Choroid plexus epithelial cell (primary cell): ENCODE measurements around the gene KRT80.
A peak's percentile ranks its signal among the peaks of the same experiment; 100 is the strongest.

Experiments
- DNase-seq: peaks from one replicate; pipeline ENCODE4 v3.0.0-alpha.2; 2010; ENCODE audit warnings: low read depth
- H3K4me3 ChIP-seq: 2 replicates; pipeline ENCODE4 v1.5.1; 2011; ENCODE audit warnings: low read depth, mild to moderate bottlenecking, control low read depth, low read length, moderate library complexity
- CTCF ChIP-seq: conservative IDR thresholded peaks from 2 replicates; pipeline ENCODE4 v1.5.1; 2011; ENCODE audit warnings: low read depth, mild to moderate bottlenecking, control low read depth, inconsistent platforms, low read length, moderate library complexity

Gene KRT80

GRCh38 chr12:52126605-52127578, 64.9 kb downstream of the KRT80 start:
- no peak overlapping the region for H3K4me3 ChIP-seq
- no peak for TF ChIP-seq CTCF
- DNase-seq = peak; percentile 69

DNA sequence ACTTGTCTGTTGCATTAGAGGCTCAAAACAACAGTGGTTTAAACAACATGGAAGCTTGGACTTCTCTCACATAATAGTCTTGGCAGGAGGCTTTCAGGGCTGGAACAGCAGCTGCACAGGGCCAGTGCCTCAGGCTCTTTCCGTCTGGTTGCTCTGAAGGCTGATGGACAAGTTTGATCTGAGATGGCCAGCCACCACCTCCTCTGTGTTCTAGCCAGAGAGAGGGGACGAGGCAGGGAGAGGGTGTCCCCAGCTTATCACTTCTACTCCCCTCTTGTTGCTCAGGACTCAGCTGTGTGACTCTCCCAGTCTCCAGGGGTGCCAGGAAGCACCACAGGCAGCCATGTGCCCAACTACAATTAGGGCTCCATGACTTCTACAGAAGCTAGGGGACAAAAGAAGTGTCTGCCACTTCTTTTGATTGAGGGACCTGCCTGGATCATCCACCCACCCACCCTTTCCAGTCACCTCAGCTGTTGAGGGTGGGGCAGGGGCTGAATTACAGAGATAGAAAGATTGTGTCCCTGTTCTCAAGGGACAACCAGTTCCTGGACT, 65.7 kb downstream of the KRT80 start:
- no peak for TF ChIP-seq CTCF
- no peak for DNase-seq
- no peak overlapping the region for H3K4me3 ChIP-seq

DNA sequence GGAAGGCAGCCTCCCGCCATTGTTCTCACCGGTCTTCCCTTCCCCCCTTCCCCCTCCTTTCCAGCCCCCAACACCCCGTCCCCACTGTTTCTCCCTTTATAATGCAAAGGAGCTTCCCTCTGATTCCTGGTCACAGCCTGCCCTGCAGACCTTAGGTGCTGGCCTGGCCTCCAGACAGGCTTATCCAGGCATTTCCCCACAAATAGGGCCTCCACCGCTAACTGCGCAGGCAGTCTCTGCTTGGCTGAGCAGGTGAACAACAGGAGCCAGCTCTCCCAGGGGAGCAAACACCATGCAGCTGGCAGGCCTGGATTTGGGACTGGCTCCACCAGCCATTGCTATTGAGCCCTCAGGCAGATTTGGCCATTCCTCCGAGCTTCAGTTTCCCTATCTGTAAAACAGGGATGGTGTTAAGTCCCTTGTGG, 66.3 kb downstream of the KRT80 start:
- no peak for DNase-seq
- no peak for TF ChIP-seq CTCF
- no peak overlapping the region for H3K4me3 ChIP-seq

- no peak for DNase-seq
- no peak for TF ChIP-seq CTCF
- H3K4me3 ChIP-seq = no peak overlapping the region
Observed at GRCh38 chr12:52123487-52124186, 68.2 kb downstream of the KRT80 start.

- H3K4me3 ChIP-seq = no peak overlapping the region
- DNase-seq = no peak
- TF ChIP-seq CTCF = no peak
Observed at GRCh38 chr12:52122904-52123303, 68.9 kb downstream of the KRT80 start.

- H3K4me3 ChIP-seq = no peak overlapping the region
- no peak for TF ChIP-seq CTCF
- DNase-seq = no peak
Observed at GRCh38 chr12:52122540-52122871, 69.3 kb downstream of the KRT80 start.
